ENCODE measurements around the gene MXD4.

Gene MXD4

DNA sequence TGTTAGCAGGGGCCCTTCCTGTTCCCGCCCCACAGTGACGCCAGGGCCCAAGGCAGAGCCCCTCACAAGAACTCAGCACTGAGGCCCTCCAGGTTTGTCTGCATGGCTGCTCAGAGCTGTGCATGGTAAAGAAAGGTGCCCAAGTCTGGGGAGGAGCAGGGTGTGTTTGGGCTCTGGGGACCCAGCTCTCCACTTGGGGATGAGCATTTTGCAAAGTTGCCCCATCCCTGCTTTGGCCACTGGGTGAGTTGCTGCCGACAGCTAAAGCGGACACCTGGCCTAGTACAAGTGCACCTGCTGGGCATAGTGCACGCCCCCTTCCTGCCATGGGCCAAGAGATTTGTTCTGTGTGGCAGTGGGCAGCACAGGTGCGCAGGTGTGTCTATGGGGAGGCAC is 2.0 kb upstream of the MXD4 start:
- no peak for DNase-seq (ENCODE audit: low read depth)

DNA sequence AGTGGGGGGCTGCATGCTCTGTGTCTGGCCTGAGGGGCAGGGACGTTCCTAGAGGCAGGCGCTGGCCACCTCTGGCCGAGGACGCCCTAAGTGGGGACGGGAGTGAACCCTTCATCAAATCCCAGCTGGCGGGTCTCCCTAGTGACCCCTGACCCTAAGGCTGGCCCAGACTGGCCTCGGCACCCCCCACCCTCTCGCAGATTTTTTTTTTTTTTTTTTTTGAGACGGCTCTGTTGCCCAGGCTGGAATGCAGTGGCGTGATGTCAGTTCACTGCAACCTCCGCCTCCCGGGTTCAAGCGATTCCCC is 988 bp upstream of the MXD4 start:
- DNase-seq (ENCODE audit: low read depth), result no peak

DNA sequence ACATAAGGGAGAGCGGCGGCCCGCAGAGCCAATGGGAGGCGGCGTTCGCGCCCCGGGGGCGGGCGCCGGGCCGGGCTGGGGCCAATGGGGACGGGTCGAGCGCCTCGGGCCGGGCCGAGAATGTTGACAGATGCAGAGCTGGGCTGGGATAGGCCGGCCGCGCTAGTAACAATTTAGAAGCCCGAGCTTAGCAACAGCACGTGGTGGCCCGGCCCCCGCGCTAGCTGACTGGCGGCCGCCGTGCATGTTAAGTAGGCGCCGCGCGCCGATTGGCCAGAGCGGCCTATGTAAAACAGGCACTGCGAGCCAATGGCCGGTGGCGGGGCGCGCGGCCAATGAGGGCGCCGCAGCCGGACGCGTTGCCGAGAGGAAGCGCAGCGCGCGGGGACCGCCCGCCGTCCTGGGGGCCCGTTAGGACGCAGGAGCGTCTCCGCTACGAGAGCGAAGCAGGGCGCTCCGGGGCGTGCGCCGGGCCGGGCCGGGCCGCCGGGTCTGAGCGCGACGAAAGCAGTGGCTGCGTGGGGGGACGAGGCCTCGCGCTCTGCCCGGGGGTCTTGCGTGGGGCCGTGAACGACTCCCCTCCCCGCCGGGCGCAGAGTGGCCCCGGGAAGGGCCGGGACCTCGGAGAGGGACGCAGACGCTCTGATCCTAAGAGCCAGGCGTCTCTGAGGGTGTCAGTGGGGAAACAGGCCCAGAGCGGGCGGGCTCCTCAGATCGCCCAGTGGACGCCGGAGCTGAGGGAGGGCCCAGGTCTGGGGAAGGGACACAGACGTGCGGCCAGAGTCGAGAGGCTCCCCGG is 435 bp upstream of the MXD4 start:
- DNase-seq (ENCODE audit: low read depth), result peak; percentile 97

DNA sequence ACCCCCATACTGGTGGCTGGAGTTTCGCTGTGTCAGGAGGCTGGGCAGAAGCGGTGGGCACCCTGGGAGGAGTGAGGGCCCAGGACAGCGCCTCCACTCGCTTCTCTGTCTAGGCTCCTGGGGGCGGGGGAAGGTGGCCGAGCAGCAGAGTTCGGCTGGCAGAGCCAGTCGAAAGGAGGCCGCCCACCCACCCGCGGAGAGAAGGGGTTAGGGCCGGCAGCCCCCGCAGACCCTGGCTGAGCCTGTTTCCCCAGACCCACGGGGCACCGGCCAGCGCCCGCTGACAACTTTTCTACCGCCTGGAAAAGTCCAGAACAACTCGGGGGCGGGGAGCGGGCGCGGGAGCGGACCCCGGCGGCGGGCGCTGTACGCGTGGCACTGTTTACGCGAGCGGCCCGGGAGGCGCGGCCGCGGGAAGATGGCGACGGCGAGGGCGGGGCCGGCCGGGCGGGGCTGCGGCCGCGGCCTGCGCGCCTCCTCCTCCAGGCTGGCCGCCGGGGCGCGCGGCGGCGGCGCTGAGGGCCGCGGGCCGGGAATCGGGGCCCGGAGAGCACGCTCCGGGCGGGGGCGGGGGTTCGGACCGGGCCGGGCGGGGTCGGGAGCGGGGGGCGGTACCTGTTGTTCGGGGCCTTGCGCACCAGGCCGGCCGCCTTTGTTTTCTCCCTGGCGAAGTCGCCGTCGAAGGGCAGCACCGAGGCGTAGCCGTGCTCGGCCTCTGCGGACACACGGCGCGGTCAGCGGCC is 628 bp downstream of the MXD4 start:
- peak; percentile 39 for DNase-seq (ENCODE audit: low read depth)

DNA sequence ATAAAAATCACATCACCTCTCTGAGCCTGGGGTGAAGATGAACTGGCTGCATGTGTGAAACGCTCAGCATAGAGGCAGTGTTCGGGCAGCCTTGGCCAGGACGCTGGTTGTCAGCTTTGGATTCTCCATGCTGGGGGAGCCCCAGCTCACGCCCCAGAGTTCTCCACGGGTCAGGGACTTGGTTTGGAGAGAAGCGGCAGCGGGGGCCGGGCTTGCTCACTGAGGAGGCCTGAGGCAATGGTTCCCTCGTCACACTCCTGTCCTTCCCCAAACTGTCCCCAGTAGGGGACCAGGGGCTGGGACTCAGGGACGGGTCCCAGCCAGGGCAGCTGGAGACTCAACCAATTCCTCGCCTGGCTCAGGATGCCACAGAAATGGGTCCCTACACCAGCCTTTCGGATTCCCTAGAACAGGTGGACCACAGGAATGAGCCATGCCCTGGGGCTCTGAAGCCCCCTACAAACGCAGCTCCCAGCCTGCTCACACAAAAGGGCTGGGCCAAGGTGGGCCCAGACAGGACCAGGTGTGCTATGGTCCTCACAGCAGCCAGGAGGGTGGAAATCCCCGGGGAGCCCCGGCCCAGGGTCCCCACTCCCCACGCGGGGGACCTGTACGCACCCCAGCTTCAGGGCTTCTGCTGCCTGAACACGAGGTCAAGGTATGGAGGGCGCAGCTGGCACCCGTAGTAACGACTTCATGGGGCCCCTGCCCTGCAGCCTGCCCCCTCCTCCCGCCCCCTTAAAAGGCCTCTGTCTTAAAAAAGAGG is 1.4 kb downstream of the MXD4 start:
- DNase-seq (ENCODE audit: low read depth), result no peak

DNA sequence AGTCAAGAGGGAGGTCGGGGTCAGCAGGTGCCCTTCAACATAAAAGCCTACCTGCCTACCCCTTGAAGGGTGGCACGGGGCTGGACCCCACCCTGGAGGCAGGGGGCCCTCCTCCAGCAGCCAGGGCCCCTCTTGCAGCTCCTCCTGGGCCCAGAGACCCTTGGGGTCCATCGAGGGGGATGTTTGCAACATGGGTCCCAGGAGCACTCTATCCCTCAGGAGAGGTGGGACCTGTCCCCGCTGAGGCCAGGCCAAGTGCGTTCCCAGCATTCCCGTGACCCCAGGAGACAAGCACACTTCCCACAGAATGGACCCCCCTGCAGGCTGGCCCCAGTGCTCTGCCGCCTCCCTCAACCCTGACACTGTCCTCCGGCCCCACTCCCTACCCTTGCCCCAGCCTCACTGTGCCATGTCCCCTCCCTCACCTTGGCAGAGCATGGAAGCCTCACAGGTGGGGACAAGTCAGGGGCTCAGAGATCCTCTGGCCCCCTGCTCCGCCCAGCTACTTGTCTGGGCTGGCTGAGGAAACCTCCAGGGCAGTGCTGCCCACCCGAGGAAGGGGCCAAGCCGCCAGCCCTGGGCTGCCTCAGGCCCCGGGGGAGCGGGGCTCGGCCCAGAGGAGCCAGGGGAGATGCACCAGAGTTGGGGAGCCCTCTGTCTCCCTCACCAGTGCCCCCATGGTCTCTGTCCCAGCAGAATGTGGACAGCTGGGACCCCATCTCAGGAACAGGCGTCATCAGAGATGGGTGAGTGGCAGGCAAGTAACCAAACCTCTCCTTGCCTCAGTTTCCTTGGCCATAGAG is 2.2 kb downstream of the MXD4 start:
- DNase-seq (ENCODE audit: low read depth), result no peak

DNA sequence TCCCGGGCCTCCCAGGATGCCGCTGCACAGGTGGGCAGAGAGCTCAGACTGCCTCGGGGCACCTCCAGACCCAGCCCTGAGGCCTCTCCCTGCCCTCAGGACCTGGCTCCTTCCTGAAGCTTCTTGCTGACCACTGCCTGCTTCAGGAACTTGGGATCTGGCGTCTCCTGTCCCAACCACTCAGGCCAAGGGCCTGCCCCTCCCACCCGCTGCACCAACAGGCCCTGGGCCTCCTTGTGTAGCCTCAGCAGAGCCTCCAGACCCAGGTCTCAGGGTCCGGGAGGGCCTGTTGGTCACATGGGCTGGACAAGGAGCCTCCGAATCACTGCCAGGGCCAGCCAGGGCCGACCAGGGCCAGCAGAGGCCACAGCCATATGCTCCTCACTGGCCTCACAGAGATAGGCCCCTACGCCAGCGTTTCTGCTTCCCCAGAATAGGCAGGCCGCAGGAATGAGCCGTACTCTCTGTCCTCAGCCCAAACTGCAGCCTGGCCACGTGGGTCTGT is 2.8 kb downstream of the MXD4 start:
- no peak for DNase-seq (ENCODE audit: low read depth)

DNA sequence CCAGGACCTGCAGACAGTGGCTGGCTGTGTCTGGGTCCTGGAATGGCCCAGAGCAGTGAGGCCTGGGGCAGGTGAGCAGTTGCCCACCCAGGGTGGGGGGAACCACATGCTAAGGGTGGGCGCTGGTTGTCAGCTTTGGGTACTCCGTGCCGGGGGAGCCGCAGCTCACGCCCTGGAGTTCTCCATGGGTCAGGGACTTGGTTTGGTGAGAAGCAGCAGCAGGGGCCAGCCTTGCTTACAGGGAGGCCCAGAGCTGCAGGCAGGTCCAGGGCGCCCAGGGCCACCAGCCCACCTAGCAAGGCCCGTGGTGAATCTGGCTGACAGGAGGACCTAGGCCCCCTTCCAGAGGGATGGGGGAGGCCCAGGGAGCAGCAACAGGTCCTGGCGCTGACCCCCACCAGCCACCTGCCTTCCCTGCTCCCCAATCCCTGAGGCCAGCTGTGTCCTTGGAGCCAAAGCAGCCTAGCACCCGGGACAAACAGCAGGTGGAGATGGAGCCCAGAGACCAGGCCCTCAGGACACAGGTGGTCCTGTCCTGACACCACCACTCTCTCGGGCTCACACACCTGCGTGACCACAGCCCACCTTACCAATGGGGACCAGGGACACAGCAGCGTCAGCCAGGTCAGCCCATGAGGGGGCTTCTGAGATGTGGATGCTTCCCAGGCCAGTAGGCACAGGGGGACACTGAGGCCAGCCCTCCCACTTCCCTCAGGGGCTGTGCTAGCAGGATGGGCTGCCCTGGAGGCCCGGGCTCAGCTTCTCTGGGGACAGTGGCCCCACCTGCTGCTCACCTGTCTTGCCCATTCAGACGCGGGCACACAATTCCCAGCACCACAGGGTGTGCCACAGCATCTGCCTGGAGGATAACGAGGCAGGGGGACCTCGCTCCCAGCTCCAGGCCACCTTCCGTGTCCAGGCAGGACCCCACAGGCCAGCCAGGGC is 3.5 kb downstream of the MXD4 start:
- no peak for DNase-seq (ENCODE audit: low read depth)

DNA sequence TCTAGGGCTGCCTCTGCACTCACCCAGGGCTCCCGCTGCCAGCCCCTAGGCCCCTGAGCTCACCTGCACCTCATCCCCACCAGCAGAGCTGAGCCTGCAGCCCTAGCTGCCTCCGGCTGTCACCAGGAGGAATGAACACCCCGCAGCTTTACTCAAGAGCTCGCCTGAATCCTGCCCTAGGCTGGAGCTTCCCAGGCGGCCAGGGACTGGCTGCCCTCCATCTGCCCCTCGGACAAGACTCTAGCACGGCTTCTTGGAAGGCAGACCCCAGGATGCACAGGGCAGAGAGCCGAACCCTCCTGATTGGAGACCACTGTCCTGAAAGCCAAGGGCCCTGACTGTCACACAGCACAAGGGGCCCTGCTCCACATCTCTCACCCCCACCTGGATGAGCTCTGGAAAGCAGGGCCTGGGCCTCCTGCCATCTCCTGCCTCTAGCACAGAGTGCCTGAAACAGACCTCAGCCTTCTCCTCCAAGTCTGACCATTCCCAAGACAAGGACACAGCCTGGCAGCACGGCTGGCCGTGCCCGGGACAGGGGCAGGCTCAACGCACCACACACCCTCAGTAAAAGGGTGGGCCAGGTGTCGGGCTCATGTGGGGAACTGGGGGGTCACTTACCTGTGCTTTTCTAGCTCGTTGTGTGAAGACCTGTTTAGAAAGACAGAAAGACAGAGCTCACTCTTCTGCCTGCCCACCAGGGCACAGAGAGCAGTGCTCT is 4.4 kb downstream of the MXD4 start:
- DNase-seq (ENCODE audit: low read depth), result no peak

DNA sequence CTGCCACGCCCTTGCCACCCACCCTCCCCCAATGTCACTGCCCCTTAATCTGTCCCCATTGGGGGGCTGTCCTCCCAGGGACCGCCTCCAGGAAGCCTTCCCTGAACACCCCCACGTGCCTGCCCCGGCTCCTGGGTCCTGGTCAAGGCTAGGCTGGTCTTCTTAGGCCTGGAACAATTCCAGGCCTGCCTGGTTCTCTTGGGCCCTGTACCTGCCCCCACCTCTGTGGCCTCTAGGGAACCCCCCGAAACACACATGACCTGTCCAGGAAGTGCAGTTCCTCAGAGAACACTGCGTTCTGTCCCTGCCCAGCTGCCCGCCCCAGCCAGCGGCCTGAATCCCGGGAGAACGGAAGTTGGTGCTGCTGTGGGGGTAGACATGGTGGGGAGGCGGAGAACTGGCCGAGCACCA is 5.1 kb downstream of the MXD4 start:
- DNase-seq (ENCODE audit: low read depth), result no peak

DNA sequence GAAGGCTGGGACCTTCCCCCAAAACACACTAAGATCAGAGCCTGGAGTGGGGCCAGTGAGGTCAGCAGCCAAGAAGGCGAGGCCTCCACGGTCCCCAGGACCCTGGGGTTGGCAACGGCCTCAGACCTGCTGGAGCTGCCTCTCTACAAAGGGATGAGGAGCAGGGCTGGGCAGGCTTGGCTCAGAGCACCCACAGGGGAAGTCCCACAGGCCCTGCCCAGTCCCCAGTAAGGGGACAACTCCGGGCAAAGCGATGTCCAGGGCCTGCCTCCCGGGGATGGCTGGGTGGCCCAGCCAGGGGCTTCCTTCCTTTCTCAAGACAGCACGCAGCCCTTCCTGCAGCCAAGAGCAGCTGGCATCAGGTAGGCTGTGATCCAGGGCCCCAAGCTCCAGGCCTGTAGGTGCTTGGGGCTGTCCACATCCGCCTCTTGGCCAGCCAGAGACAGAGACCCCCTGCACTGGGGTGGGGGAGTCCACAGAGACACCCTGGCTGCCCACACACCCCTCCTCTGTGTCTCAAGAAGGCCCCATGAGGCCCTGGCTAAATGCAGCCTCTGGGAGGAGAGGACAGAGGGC is 5.7 kb downstream of the MXD4 start:
- DNase-seq (ENCODE audit: low read depth), result no peak

DNA sequence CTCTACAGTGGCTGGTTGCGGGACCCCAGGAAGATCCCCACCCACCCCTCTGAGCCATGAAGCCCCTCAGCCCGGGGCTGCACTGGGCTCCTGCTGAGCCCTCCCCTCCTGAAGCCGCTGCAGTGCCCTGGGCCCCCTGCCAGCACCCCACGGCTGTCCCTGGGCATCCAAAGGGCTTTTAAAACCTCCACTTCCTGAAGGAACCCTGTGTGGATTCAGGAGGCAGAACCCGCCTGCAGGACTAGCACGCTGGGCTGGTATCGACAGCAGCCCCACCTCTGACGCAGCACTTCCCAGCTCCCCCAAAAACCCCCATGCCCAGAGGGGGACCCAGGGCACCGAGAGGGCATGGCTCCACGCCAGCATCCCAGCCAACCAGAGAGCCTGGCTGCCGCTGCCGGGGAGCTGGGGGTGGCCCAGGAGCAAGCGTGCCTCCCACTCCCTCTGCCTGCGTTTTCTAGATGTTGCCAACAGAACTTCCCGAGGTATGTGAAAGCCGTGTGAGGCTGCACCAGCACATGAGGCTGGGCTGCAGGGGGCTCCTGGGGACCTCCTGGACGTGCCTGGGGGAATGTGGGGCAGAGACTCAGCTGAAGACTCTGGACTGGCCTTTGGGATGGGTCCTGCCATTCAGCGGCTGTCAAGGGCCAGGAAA is 6.3 kb downstream of the MXD4 start:
- DNase-seq (ENCODE audit: low read depth), result no peak

DNA sequence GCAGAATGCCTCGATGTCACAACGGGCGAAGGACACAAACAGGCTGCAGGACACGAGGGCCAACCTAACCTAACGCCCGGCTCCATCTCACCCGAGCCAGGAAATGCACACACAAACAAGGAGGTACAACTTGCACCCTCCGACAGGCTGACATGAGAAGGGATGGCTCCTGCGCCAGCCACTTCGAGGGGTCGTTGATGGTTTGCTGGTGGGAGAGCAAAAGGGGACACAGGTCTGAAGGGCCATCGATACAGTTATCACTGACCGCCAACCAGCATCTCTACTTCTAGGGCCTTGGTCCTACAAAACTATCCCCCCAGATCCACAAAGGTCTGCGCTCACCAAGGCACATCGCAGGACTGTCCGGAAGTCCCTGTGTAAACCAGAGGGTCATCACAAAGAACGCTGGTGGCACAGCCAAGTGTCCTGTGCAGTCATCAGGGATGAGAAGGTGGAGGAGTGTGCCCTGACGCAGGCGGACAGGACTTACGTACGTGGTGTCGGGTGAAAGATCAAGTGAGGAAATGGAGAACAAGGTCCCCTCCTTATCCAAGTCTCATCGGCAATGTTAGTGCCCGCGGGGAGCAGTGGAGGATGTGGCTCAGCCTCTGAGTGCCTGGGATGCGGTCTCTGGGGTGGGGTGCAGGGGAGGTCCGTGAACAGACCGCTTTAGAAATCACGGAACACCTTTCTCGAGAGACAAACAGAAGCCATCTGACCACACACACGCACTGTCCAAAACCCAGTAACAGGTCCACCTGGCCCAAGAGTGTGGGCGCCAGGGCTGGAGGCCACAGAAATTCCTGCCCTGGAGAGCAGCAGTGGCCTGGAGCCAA is 7.0 kb downstream of the MXD4 start:
- DNase-seq (ENCODE audit: low read depth), result no peak

DNA sequence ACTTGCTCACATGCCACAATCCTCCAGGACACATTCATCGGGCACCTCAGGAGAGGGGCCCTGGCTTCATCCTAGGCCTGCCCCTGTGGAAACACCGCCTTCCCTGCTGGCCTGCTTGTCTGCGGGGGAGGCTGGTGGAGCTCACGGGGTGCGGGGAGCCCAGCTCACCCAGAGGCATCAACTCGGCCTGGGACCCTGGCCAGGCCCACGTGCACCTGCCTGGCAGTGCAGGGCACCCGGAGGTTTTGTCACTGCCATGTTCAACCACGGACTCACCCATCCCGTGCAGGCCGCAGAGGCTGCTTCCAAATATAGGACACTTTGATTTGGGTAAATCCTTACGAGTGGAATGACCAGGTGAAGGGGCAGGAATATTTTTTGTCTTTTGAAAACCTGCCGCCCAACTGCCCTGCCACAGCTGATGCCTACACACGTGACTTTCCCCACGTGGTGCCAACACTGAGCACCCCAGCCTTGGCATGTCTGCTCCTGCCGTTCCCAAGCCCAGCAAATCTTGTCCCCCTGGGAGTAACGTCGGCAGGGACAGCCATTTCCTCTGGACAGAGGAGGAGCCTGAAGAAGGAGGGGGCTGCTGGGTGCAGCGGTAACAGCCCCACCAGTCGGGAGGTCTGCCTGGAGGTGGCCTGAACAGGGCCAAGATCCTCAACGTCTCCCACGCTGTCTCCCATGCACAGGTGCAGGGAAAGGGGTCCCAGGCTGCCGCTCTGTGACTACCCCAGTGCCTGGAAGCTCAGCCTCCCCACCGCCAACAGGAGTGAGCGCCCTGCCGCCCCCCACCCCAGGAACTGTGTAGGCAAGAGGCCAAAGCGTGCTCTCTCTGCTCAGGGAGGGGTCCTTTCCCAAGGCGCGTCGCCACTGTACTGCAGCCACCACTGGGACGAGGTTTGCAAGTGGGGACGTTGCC is 8.5 kb downstream of the MXD4 start:
- no peak for DNase-seq (ENCODE audit: low read depth)

DNA sequence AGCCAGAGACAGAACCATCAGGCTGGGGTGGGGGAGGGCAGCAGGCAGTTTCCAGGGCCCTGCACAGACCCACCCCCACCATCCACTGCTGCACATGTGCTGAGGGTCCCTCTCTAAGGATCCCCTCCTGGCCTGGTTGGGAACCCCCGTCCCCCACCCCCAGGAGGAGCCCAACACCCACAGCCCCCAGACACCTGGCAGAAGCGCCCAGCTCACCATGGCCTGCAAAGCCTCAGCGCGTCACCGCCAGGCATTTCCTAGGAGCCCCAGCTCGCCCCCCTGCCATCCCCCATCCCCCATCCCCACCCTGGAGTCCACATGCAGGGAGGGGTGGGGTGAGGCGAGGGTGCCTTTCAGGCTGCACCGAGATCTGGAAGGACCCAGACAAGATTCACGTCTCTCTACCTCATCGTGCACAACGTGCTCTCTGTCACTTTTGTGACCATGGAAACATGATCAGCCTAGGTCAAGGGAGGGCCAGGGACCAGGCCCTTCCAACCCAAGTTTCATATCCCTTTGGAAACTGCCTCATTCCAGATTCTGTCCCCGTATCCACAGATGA is 9.3 kb downstream of the MXD4 start:
- no peak for DNase-seq (ENCODE audit: low read depth)

DNA sequence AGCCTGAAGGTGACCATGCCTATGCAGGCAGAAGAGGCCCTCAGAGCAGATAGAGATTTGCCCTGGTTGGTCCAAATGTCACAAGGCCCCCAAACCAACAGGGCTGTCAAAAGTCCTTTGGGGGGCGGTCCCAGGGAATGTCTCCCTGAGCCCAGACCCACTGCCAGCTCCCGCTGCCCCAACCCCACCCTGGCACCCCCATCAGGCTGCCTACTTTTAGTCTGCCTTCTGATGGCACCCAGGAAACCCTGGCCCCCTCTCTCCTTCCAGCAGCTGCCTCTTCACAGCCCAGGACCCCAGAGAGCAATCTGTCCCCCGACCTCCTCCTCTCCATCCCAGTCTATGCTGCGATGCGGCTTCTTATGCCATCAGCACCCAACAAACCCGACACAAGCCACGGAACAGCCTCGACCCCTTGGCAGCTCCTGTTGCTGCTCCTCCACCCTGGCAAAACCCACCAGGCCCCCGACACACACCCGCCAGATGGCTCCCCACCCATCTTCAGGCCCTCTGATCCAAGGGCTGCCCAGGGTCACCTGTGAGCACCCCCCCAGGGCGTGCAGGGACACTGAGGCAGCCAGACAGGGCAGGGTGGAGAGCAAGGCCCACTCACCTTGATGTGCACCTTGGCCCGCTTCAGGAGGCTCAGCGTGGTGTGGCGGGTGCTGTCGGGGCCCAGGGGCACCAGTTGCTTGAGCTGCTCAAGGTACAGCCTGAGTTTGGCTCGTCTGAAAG is 9.9 kb downstream of the MXD4 start:
- no peak for DNase-seq (ENCODE audit: low read depth)
